Measurements from ENCODE around the gene RPL3.
A peak's percentile ranks its signal among the peaks of the same experiment; 100 is the strongest.

RPL3 gene

GRCh38 chr22:39319284-39320022 is at the start of gene RPL3:
Gene RPL3, minus strand, starts transcription at chr22:39319623. Its CDS starts 26 bp downstream, at chr22:39319597.
- DNase-seq (ENCODE audit: low spot score) = peak; percentile 94

DNA sequence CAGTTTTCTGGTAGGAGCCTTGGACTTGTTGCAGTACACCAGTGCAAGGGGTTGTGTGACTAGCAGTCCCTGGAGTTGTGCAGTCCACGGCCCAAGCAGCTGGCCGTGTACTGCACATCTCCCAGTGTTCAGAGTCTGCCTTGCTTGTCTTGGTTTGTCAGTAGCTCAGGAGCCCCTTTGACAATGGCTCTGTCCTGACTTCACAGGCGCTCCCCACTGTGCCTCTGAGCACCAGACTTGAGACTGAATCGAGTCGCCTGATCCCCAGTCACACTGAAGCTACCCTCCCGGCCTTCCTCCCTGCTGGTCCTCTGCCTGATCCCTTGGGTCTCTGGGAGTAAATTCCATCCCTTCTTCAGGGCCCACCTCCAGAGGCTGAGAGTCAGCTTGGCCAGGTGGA is 49.8 kb upstream of the RPL3 start:
- no peak for DNase-seq (ENCODE audit: low spot score)
- no peak for TF ChIP-seq CTCF (IDR thresholded peaks at IDR 0.05; ENCODE audit: extremely low read depth, missing control alignments)

More at GRCh38 chr22:39319284-39320022, at the start of gene RPL3:
- TF ChIP-seq CTCF (IDR thresholded peaks at IDR 0.05; ENCODE audit: extremely low read depth, missing control alignments) = no peak

- no peak for TF ChIP-seq CTCF (IDR thresholded peaks at IDR 0.05; ENCODE audit: extremely low read depth, missing control alignments)
- no peak for DNase-seq (ENCODE audit: low spot score)
These were observed 49.1 kb upstream of the RPL3 start for GRCh38 chr22:39368461-39368911.

GRCh38 chr22:39367035-39367434 is 47.6 kb upstream of the RPL3 start:
- no peak for TF ChIP-seq CTCF (IDR thresholded peaks at IDR 0.05; ENCODE audit: extremely low read depth, missing control alignments)
- no peak for DNase-seq (ENCODE audit: low spot score)

DNA sequence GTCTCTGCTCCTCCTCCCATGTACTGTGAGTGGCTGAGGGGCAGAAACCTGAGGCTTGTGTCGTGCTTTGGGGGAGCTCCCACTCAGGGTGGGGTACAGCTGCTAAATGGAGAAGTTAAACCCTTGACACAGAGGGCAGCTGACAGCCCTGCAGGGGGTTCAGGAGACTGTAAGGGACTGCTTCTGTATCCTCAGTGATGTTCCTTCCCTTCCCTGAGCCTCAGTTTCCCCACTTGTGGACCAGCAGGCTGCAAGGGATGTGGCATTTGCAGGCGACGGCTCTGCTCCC is 46.0 kb upstream of the RPL3 start:
- DNase-seq (ENCODE audit: low spot score) = no peak
- no peak for TF ChIP-seq CTCF (IDR thresholded peaks at IDR 0.05; ENCODE audit: extremely low read depth, missing control alignments)

DNA sequence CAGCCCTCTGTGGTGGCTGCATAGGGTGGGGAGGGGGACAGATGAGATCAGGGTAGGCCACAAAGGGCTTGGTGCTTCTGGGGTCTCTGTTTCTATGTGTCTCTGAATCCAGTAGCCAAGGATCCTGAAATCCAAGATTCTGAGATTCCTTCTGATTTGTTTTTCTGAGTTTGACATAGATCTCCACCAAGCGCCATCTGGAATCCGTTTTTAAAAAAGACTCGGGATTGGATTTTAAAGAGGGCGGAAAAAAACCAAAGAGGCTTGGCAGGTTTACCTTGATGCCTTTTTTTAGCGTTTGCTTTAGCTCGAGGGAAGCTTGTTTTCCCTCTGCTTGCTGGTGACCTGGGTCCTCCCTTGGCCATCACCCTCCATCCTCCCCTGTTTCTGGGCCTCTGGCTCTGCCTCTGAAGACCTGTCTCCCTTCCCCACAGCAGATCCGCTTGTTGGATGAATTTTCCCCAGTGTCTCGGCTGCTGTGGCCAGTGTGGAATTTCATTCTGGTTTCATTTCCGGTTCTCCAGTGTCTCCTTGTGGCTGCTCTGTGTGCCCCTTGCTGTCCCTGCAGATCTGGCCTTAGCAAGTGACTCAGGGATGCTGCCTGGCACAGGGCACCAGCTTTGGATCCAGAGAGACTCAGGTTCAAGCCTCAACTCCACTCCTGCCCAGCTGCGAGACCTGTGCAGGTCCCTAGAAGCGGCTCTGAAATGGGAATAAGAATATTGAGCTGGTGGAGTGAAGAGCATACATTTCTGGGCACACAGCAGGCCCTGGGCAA is 45.5 kb upstream of the RPL3 start:
- TF ChIP-seq CTCF (IDR thresholded peaks at IDR 0.05; ENCODE audit: extremely low read depth, missing control alignments) = no peak

DNA sequence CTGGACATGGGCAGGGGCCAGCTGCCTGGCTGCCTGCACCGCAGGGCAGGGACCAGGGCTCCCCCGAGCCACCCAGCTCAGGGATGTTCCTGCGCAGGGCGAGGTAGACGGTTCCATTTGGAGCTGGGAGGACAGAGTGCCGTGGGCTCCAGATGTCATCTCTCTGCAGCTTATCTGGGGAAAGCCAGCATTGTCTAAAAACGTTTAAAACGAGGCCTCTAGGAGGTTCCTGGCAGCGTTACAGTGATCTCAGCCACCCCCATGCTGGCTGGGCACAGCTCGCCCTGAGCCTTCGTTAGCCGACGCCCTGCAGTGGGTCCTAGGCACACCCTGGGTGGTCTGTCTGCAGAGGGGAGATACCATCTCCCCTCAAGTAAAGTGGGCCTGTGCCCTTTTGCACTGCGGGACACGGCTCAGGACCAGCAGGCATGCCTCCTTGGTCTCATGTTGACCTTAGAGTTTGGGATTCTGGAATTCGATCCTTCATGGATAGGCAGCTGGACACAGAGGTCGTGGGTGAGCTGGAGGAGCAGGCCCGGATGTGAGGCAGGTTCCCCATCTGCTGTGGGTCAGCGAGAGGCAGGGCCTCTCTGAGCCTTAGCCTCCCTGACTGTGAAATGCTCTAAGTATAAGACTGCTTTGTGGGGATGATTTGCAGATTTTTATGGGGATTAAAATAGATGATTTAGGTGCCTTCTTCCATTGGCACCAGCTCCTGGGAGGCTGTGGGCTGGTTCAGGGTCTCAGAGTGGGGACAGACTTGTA is 44.5 kb upstream of the RPL3 start:
- DNase-seq (ENCODE audit: low spot score) = no peak
- no peak for TF ChIP-seq CTCF (IDR thresholded peaks at IDR 0.05; ENCODE audit: extremely low read depth, missing control alignments)

More for the DNA sequence above, 45.5 kb upstream of the RPL3 start:
- no peak for DNase-seq (ENCODE audit: low spot score)

Data from GM20000 (cell line).